SK-N-SH (cell line): ENCODE results near the gene CHRNB1.
A peak's percentile ranks its signal among the peaks of the same experiment; 100 is the strongest.

ENCODE experiments used
- CHD2 ChIP-seq: fragments of 150-350 bp; IDR thresholded peaks from 2 replicates; pipeline ENCODE4 v1.6.1; 2018; ENCODE audit warnings: low read length; ENCODE audit not compliant: partially characterized antibody
- CTCF ChIP-seq: fragments of 200-600 bp; sonication (generic); IDR thresholded peaks from 2 replicates; pipeline ENCODE4 v1.6.1; 2017; ENCODE audit warnings: antibody characterized with exemption, mild to moderate bottlenecking, moderate library complexity
- FOXJ3 ChIP-seq: sonication (generic); formaldehyde crosslinking; IDR thresholded peaks from 2 replicates; pipeline ENCODE4 v1.5.1; 2020; ENCODE audit warnings: mild to moderate bottlenecking, missing genetic modification reagents
- FOXM1 ChIP-seq: IDR thresholded peaks from 2 replicates; pipeline ENCODE4 v1.4.0; 2012; ENCODE audit warnings: low read depth, mild to moderate bottlenecking
- GATA2 ChIP-seq: sonication (generic); formaldehyde crosslinking; IDR thresholded peaks from 2 replicates; pipeline ENCODE4 v1.5.0; 2020; ENCODE audit warnings: mild to moderate bottlenecking, missing genetic modification reagents
- MAX ChIP-seq: IDR thresholded peaks from 2 replicates; pipeline ENCODE4 v1.4.0; 2012; ENCODE audit warnings: low read depth
- NRF1 ChIP-seq: IDR thresholded peaks from 2 replicates; pipeline ENCODE4 v1.6.1; 2012; ENCODE audit warnings: low read depth, mild to moderate bottlenecking, low read length
- POLR2AphosphoS5 ChIP-seq: IDR thresholded peaks from 2 replicates; pipeline ENCODE4 v1.6.1; 2012; ENCODE audit warnings: low read depth, low read length
- REST ChIP-seq: IDR thresholded peaks from 2 replicates; pipeline ENCODE4 v1.6.1; 2012; ENCODE audit warnings: mild to moderate bottlenecking, low read depth, low read length, moderate library complexity
- SMC3 ChIP-seq: IDR thresholded peaks from 2 replicates; pipeline ENCODE4 v1.6.1; 2012; ENCODE audit warnings: low read depth, low read length, improper control_type of control experiment
- TAF1 ChIP-seq: IDR thresholded peaks from 2 replicates; pipeline ENCODE4 v1.6.1; 2012; ENCODE audit warnings: low read depth, mild to moderate bottlenecking, low read length, moderate library complexity, borderline replicate concordance
- TCF12 ChIP-seq: IDR thresholded peaks from 2 replicates; pipeline ENCODE4 v1.4.0; 2012

- TF ChIP-seq CTCF (peak; percentile 39), REST (no peak), GATA2 (CRISPR knock-in tag) (no peak), TCF12 (no peak), POLR2AphosphoS5 (no peak), SMC3 (no peak), FOXJ3 (CRISPR knock-in tag) (no peak), MAX (no peak), TAF1 (no peak), NRF1 (no peak), FOXM1 (no peak), CHD2 (no peak)
Observed at GRCh38 chr17:7502987-7503386, 58.1 kb downstream of the CHRNB1 start.
